ENCODE data around the gene USH2A.

USH2A gene

DNA sequence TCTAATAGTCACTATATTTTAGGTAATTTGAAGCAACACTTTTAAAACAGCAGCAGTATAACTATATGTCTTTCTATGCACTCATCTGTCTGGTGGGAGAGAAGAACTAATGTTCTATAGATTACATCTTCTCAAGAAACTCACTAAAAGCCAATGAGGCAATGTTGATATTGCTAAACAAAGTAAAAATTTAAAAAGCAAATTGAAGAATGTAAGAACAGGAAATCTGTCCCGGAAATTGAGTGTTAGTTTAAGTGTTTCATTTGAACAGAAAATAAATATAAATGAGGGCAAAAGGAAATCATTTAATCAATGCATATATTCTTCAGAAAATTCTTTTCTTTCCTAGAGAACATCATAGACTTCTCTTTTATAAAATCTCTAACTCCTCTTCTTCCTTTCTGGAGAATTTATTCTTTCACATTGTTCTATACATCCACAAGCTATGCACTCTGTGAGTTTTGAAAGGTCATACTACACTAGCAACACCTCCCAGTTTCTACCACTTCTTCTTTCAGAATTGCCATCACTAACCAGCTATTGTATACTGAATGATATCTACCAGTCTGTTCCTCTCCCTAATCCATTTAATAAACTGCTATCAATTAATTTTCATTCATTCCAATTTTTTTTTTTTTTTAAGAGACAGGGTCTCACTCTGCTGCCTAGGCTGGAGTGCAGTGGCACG lies 153.0 kb downstream of the USH2A start:
- DNase-seq (ENCODE audit: low read depth) = no peak
- H3K4me3 ChIP-seq (replicated peaks; ENCODE audit: low read depth, low read length) = no peak overlapping the region
- no peak for TF ChIP-seq CTCF (IDR thresholded peaks at IDR 0.05; ENCODE audit: low read length, missing control alignments)

DNA sequence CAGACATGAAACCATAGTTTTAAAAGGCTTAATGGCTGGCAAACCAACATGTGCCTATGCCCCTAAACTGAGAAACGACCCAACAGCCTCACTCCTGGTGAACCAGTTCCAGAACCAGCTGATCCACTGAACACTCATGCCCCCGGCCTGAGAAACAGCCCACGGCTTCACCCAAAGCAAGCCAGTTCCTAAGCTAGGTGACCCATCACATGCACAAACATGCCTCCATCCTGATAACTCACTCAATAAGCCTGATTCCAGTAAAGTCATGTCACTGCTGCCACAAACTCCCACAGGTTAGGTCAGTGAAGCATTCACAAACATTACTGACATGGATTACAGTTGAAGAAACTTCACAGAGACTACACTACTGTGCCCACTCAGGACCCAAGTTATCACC lies 161.6 kb downstream of the USH2A start:
- DNase-seq (ENCODE audit: low read depth) = no peak
- no peak for TF ChIP-seq CTCF (IDR thresholded peaks at IDR 0.05; ENCODE audit: low read length, missing control alignments)
- no peak overlapping the region for H3K4me3 ChIP-seq (replicated peaks; ENCODE audit: low read depth, low read length)

DNA sequence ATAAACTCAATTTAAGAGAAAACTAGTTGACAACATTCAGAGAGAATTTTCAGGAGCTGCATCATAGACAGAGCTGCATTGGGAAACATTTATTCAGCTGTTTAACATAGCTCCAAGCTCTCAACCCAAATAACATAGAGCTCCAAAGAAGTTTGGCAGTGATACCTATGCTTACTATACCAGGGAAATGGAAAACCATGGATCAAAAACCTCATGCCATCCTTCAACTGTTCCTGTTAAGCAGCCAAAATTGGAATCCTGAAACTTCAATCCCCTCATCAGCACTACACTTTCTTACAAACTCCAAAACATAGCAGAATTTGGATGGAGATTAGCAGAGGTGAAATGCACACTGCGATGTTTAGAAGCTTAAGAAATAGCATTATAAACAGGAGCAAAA lies 164.4 kb downstream of the USH2A start:
- H3K4me3 ChIP-seq (replicated peaks; ENCODE audit: low read depth, low read length) = no peak overlapping the region
- DNase-seq (ENCODE audit: low read depth) = no peak
- no peak for TF ChIP-seq CTCF (IDR thresholded peaks at IDR 0.05; ENCODE audit: low read length, missing control alignments)

DNA sequence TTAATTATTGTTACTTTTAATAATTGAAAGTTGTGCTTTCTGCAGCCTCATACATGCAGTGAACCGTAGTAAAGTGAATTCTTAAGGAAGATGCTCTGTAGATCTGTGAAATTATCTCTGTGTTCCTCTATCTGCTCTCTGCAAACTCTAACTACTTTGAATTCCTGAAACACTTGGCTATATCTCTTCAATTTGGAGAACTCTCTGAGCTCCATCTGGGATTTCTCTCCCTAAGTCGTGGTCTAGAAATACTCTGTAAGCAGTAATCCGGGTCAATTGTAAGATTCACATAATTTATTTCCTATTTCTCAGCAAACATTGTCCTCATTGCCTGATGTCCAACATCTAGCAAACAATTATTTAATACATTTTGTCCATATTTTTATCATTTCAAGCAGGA lies 164.9 kb downstream of the USH2A start:
- no peak overlapping the region for H3K4me3 ChIP-seq (replicated peaks; ENCODE audit: low read depth, low read length)
- no peak for TF ChIP-seq CTCF (IDR thresholded peaks at IDR 0.05; ENCODE audit: low read length, missing control alignments)
- DNase-seq (ENCODE audit: low read depth) = no peak

- TF ChIP-seq CTCF (IDR thresholded peaks at IDR 0.05; ENCODE audit: low read length, missing control alignments) = no peak
- no peak overlapping the region for H3K4me3 ChIP-seq (replicated peaks; ENCODE audit: low read depth, low read length)
- no peak for DNase-seq (ENCODE audit: low read depth)
Measured at GRCh38 chr1:216250861-216251260, 172.4 kb downstream of the USH2A start.

DNA sequence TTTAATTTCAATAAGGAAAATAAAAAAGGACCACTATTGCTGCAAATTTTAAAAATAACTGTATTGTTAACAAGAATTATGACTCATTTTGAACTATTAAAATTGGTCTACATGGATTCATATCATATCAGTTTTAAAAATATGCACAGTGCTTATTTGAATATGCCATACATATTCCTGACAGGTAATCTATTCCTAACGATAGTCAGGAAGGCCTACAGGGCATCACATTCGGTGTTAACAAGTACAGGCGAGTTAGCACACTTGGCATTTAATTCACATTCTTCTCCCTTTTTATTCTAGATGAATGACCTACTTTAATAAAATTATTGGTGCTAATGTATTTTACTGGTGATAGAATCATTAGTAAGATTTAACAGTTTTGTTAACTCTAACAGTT lies 174.6 kb downstream of the USH2A start:
- DNase-seq (ENCODE audit: low read depth) = no peak
- H3K4me3 ChIP-seq (replicated peaks; ENCODE audit: low read depth, low read length) = no peak overlapping the region
- TF ChIP-seq CTCF (IDR thresholded peaks at IDR 0.05; ENCODE audit: low read length, missing control alignments) = no peak

- no peak for DNase-seq (ENCODE audit: low read depth)
- TF ChIP-seq CTCF (IDR thresholded peaks at IDR 0.05; ENCODE audit: low read length, missing control alignments) = no peak
- no peak overlapping the region for H3K4me3 ChIP-seq (replicated peaks; ENCODE audit: low read depth, low read length)
Measured at GRCh38 chr1:216247937-216248336, 175.3 kb downstream of the USH2A start.

Data from fibroblast of pulmonary artery (primary cell).